Activated CD4-positive, alpha-beta memory T cell treated with anti-CD3 and anti-CD28 coated beads for 36 hours (primary cell): ENCODE data around the gene P3H2. TPM values are rescaled to one million over a fixed set of nuclear protein-coding genes. Genes with fewer than 3 reads are reported as not detected.

Source experiments
- CTCF ChIA-PET: fragments of 350-600 bp; sonication (Branson Sonifier 250); formaldehyde crosslinking; loops from one replicate; lab custom pipeline; 2021; ENCODE audit warnings: antibody characterized with exemption, inconsistent platforms; lab: Charles Lee
- POLR2A ChIA-PET: fragments of 350-600 bp; sonication (Branson Sonifier 250); formaldehyde crosslinking; loops from one replicate; lab custom pipeline; 2021; ENCODE audit warnings: antibody characterized with exemption; lab: Charles Lee
- DNase-seq: peaks from one replicate; pipeline ENCODE4 v3.0.0-alpha.2; 2020
- H3K27ac Mint-ChIP-seq: one replicate; pipeline ENCODE4 v1.8.0; 2021; ENCODE audit warnings: mixed read lengths
- H3K27me3 Mint-ChIP-seq: one replicate; pipeline ENCODE4 v1.8.0; 2021; ENCODE audit warnings: mixed read lengths
- H3K36me3 Mint-ChIP-seq: one replicate; pipeline ENCODE4 v1.8.0; 2021; ENCODE audit warnings: mixed read lengths
- H3K4me1 Mint-ChIP-seq: one replicate; pipeline ENCODE4 v1.8.0; 2021; ENCODE audit warnings: low read depth, mixed read lengths
- H3K4me3 Mint-ChIP-seq: one replicate; pipeline ENCODE4 v1.8.0; 2021; ENCODE audit warnings: mild to moderate bottlenecking, mixed read lengths
- H3K9me3 Mint-ChIP-seq: one replicate; pipeline ENCODE4 v1.8.0; 2021; ENCODE audit warnings: mixed read lengths
- intact Hi-C: fragments of 100-400 bp; cut with micrococcal nuclease; formaldehyde crosslinking; loops from one replicate; pipeline ENCODE4 v1.15.1; 2023
- total RNA-seq, 2 experiments: library from RNA; stranded (reverse); gene quantifications; one replicate each; pipeline ENCODE4 v1.2.3, GENCODE V29; 2021

P3H2 gene
- total RNA-seq, 2 experiments from 2014 or later: not detected

GRCh38 chr3:190060192-190060775, 60.4 kb downstream of the P3H2 start:
- CTCF ChIA-PET: no interaction called here
- H3K4me3 Mint-ChIP-seq: no peak overlapping the region
- POLR2A ChIA-PET: no interaction called here
- H3K27me3 Mint-ChIP-seq: peaks cover 3% of the 10 kb centered on the region
- no peaks in the 10 kb centered on the region for H3K9me3 Mint-ChIP-seq
- H3K27ac Mint-ChIP-seq: no peak overlapping the region
- no peak for DNase-seq
- H3K4me1 Mint-ChIP-seq: no peaks in the 10 kb centered on the region
- intact Hi-C loops: no loop called here
- H3K36me3 Mint-ChIP-seq: no peaks in the 10 kb centered on the region

- no peak for DNase-seq
- Mint-ChIP-seq H3K36me3 (no peaks in the 10 kb centered on the region), H3K4me3 (no peak overlapping the region), H3K27me3 (peaks cover 3% of the 10 kb centered on the region), H3K4me1 (no peaks in the 10 kb centered on the region), H3K27ac (no peak overlapping the region), H3K9me3 (no peaks in the 10 kb centered on the region)
- ChIA-PET POLR2A (no interaction called here), CTCF (no interaction called here)
- intact Hi-C loops: no loop called here
These were observed 61.5 kb downstream of the P3H2 start for GRCh38 chr3:190059242-190059590.

GRCh38 chr3:190058521-190059241, 62.0 kb downstream of the P3H2 start:
- ChIA-PET CTCF (no interaction called here), POLR2A (no interaction called here)
- no peaks in the 10 kb centered on the region for H3K36me3 Mint-ChIP-seq
- H3K4me3 Mint-ChIP-seq: no peak overlapping the region
- peaks cover 3% of the 10 kb centered on the region for H3K27me3 Mint-ChIP-seq
- H3K4me1 Mint-ChIP-seq: no peaks in the 10 kb centered on the region
- no peak for DNase-seq
- intact Hi-C loops: no loop called here
- H3K9me3 Mint-ChIP-seq: no peaks in the 10 kb centered on the region
- no peak overlapping the region for H3K27ac Mint-ChIP-seq

GRCh38 chr3:190056742-190057141, 64.0 kb downstream of the P3H2 start:
- Mint-ChIP-seq H3K27ac (no peak overlapping the region), H3K27me3 (peaks cover 3% of the 10 kb centered on the region), H3K4me3 (no peak overlapping the region), H3K36me3 (no peaks in the 10 kb centered on the region), H3K4me1 (no peaks in the 10 kb centered on the region), H3K9me3 (no peaks in the 10 kb centered on the region)
- CTCF ChIA-PET: no interaction called here
- intact Hi-C loops: no loop called here
- POLR2A ChIA-PET: no interaction called here
- DNase-seq: no peak

- no peak for DNase-seq
- H3K27ac Mint-ChIP-seq: no peak overlapping the region
- H3K36me3 Mint-ChIP-seq: no peaks in the 10 kb centered on the region
- CTCF ChIA-PET: no interaction called here
- no peaks in the 10 kb centered on the region for H3K4me1 Mint-ChIP-seq
- no peak overlapping the region for H3K4me3 Mint-ChIP-seq
- POLR2A ChIA-PET: no interaction called here
- H3K9me3 Mint-ChIP-seq: no peaks in the 10 kb centered on the region
- H3K27me3 Mint-ChIP-seq: peaks cover 3% of the 10 kb centered on the region
- intact Hi-C loops: no loop called here
These were observed 64.9 kb downstream of the P3H2 start for GRCh38 chr3:190055773-190056172.

GRCh38 chr3:190053919-190054672, 66.6 kb downstream of the P3H2 start:
- Mint-ChIP-seq H3K9me3 (no peaks in the 10 kb centered on the region), H3K4me1 (no peaks in the 10 kb centered on the region)

GRCh38 chr3:190051641-190052040, 69.1 kb downstream of the P3H2 start:
- intact Hi-C loops: no loop called here
- no peak overlapping the region for H3K4me3 Mint-ChIP-seq
- ChIA-PET CTCF (interaction anchor here (0.9 kb wide), 1 partner anchor 84 kb away, joined by 3 read pairs; no protein-coding TSS in a partner anchor), POLR2A (no interaction called here)
- no peak for DNase-seq
- H3K27ac Mint-ChIP-seq: no peak overlapping the region
- H3K36me3 Mint-ChIP-seq: no peaks in the 10 kb centered on the region
- H3K9me3 Mint-ChIP-seq: no peaks in the 10 kb centered on the region
- peaks cover 6% of the 10 kb centered on the region for H3K27me3 Mint-ChIP-seq
- H3K4me1 Mint-ChIP-seq: no peaks in the 10 kb centered on the region

More at GRCh38 chr3:190053919-190054672, 66.6 kb downstream of the P3H2 start:
- Mint-ChIP-seq H3K36me3 (no peaks in the 10 kb centered on the region), H3K4me3 (no peak overlapping the region), H3K27me3 (peaks cover 3% of the 10 kb centered on the region), H3K27ac (no peak overlapping the region)
- CTCF ChIA-PET: no interaction called here
- intact Hi-C loops: no loop called here
- DNase-seq: no peak
- POLR2A ChIA-PET: no interaction called here

GRCh38 chr3:190048932-190049441, 71.7 kb downstream of the P3H2 start:
- ChIA-PET CTCF (no interaction called here), POLR2A (no interaction called here)
- intact Hi-C loops: no loop called here
- H3K4me3 Mint-ChIP-seq: no peak overlapping the region
- H3K27me3 Mint-ChIP-seq: peaks cover 3% of the 10 kb centered on the region
- H3K36me3 Mint-ChIP-seq: no peaks in the 10 kb centered on the region
- no peak overlapping the region for H3K27ac Mint-ChIP-seq
- no peaks in the 10 kb centered on the region for H3K9me3 Mint-ChIP-seq
- no peak for DNase-seq
- H3K4me1 Mint-ChIP-seq: no peaks in the 10 kb centered on the region

- Mint-ChIP-seq H3K27ac (no peak overlapping the region), H3K4me3 (no peak overlapping the region), H3K36me3 (no peaks in the 10 kb centered on the region), H3K9me3 (no peaks in the 10 kb centered on the region), H3K4me1 (no peaks in the 10 kb centered on the region), H3K27me3 (peaks cover 7% of the 10 kb centered on the region)
- DNase-seq: no peak
- intact Hi-C loops: no loop called here
- CTCF ChIA-PET: no interaction called here
- POLR2A ChIA-PET: no interaction called here
These were observed 75.7 kb downstream of the P3H2 start for GRCh38 chr3:190044974-190045373.

GRCh38 chr3:190044142-190044541, 76.6 kb downstream of the P3H2 start:
- H3K27me3 Mint-ChIP-seq: peaks cover 7% of the 10 kb centered on the region
- ChIA-PET CTCF (interaction anchor here (0.6 kb wide), 1 partner anchor 65 kb away, joined by 3 read pairs; no protein-coding TSS in a partner anchor), POLR2A (no interaction called here)
- H3K36me3 Mint-ChIP-seq: no peaks in the 10 kb centered on the region
- intact Hi-C loops: no loop called here
- H3K9me3 Mint-ChIP-seq: no peaks in the 10 kb centered on the region
- no peak overlapping the region for H3K27ac Mint-ChIP-seq
- no peak overlapping the region for H3K4me3 Mint-ChIP-seq
- H3K4me1 Mint-ChIP-seq: no peaks in the 10 kb centered on the region
- no peak for DNase-seq

- no peaks in the 10 kb centered on the region for H3K36me3 Mint-ChIP-seq
- intact Hi-C loops: no loop called here
- no peak for DNase-seq
- H3K27me3 Mint-ChIP-seq: peaks cover 4% of the 10 kb centered on the region
- H3K9me3 Mint-ChIP-seq: no peaks in the 10 kb centered on the region
- no peak overlapping the region for H3K27ac Mint-ChIP-seq
- H3K4me1 Mint-ChIP-seq: no peaks in the 10 kb centered on the region
- no peak overlapping the region for H3K4me3 Mint-ChIP-seq
- POLR2A ChIA-PET: no interaction called here
- CTCF ChIA-PET: interaction anchor here (0.6 kb wide), 1 partner anchor 64 kb away, joined by 3 read pairs; no protein-coding TSS in a partner anchor
These were observed 77.0 kb downstream of the P3H2 start for GRCh38 chr3:190043741-190044140.

- POLR2A ChIA-PET: interaction anchor here (0.6 kb wide), 1 partner anchor 11 kb away, joined by 7 read pairs; no protein-coding TSS in a partner anchor
These were observed 78.1 kb downstream of the P3H2 start for GRCh38 chr3:190042558-190042957.

More at GRCh38 chr3:190042558-190042957, 78.1 kb downstream of the P3H2 start:
- DNase-seq: no peak
- Mint-ChIP-seq H3K4me3 (no peak overlapping the region), H3K36me3 (no peaks in the 10 kb centered on the region), H3K4me1 (no peaks in the 10 kb centered on the region), H3K27ac (no peak overlapping the region), H3K27me3 (peaks cover 7% of the 10 kb centered on the region), H3K9me3 (no peaks in the 10 kb centered on the region)
- intact Hi-C loops: no loop called here
- CTCF ChIA-PET: no interaction called here
